Pancreas (tissue), 10 donors: ENCODE measurements around the gene C1QL1. TPM values are rescaled to one million over a fixed set of nuclear protein-coding genes. Genes with fewer than 3 reads are reported as not detected.
A peak's percentile ranks its signal among the peaks of the same experiment; 100 is the strongest.
"Not testable (repeated sequence)": the region's sequence is repeated elsewhere in the genome, so short reads cannot be mapped to it uniquely, and the experiment has no call there.

Experiments used
- ATAC-seq, 4 donors: fragments of 200-7000 bp; cut with Tn5 transposase; one replicate each; pipeline versions ENCODE4 v1.8.0 to v1.9.1; 2020; ENCODE audit warnings: mild to moderate bottlenecking in 4 of 4, moderate library complexity in 4 of 4
- DNase-seq, 6 donors: peaks; one replicate each; pipeline ENCODE4 v3.0.0-alpha.2; 2020
- FAIRE-seq: peaks from 2 replicates; lab custom pipeline; 2012; peaks lifted over from hg19 to GRCh38; lab: Jason Lieb, UNC
- H3K27ac ChIP-seq, 4 donors: fragments of 200-600 bp; sonication (generic); 1 replicate in 3 of 4; 2 replicates in 1 of 4; pipeline versions ENCODE4 v1.5.0 to v1.8.0; 2020
- H3K27me3 ChIP-seq, 4 donors: fragments of 200-600 bp; one replicate each; pipeline ENCODE4 v1.8.0; 2021
- H3K36me3 ChIP-seq, 3 donors: fragments of 200-600 bp; sonication (generic) in 1 of 3; one replicate each; pipeline versions ENCODE4 v1.5.0 to v1.8.0; 2020 to 2021
- H3K4me1 ChIP-seq, 3 donors: fragments of 200-600 bp; one replicate each; pipeline ENCODE4 v1.8.0; 2021
- H3K4me3 ChIP-seq, 4 donors: fragments of 200-600 bp; sonication (generic) in 2 of 4; one replicate each; pipeline versions ENCODE4 v1.5.0 to v1.8.0; 2020 to 2021
- H3K9me3 ChIP-seq, 4 donors: fragments of 200-600 bp; one replicate each; pipeline ENCODE4 v1.8.0; 2021
- WGBS, 2 donors: extraction: QIAGEN DNeasy Blood & Tissue Kit; methylation state at CpG; one replicate each; pipeline ENCODE4 v1.1.7; 2013; 5-methylcytosine and 5-hydroxymethylcytosine counted together
- intact Hi-C, 3 donors: fragments of 100-400 bp; cut with DNase I; formaldehyde crosslinking; loops; one replicate each; pipeline versions ENCODE4 v1.11.1 to v1.14.2; 2022
- polyA plus RNA-seq, 2 donors: library from polyadenylated mRNA; stranded (reverse); fragments of 200-250 nt; gene quantifications; one replicate each; pipeline ENCODE4 v1.2.3, GENCODE V29; 2013
- total RNA-seq, 6 donors: library from RNA; stranded (reverse); fragmentation: NEBNext Ultra II Directional in 4 of 6; extraction: Animal tissue kit (Norgen Biotek cat#: 25700) in 4 of 6; gene quantifications; one replicate each; pipeline versions ENCODE4 v1.2.1 to v1.2.4, GENCODE V29; 2021 to 2023
- TF ChIP-seq, protein P1 (sequence below), 4 donors: fragments of 200-600 bp; sonication (generic) in 3 of 4; IDR thresholded peaks; one replicate each; pipeline versions ENCODE4 v1.5.0 to v1.8.0; 2021; ENCODE audit warnings: antibody characterized with exemption in 4 of 4
- donor health status: healthy with polysubstance abuse.
- donor health status: DM: no; HTN: no; CAD: no; lungs with moderate emphysema.
- donor health status: DM: no; HTN: no; CAD: no.
- donor health status: control.
- donor health status: control.
- donor health status: Bipolar disorder and iron deficiency.
- donor health status: DM: yes; HTN: yes; CAD: no.
- donor health status: DM: no; HTN: no; CAD: no.
- donor health status: DM: no; HTN: no; CAD: no.
- donor health status: DM: yes; HTN: yes; CAD: no.

The C1QL1 gene
- total and polyA plus RNA-seq, 8 donors, result 0.92 to 29.3 (median 3.5) TPM

DNA sequence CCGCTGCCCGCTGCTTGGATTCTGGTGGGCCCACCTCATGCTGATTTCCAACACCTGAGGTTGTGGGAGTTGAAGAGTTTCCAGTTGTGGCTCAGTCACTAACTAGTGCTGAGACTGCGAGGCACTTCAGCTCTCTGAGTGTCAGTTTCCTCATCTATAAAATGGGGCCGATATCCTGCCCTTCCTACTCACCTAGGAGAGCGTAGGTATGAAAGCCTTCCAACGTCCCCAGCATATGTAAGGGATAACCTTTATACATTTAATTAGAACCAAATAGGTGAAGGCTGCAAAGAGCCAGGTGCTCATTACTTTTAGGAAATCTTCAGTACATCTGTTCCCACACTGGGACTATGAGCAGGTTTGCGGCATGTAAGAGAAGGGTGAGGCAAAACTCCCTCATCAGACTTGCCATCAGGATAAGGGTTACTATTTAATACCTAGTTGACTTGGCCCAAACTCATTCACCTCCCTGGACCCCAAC is 19.7 kb downstream of the C1QL1 start:
- DNase-seq, result no peak
- Histone ChIP-seq H3K27me3 (no peaks in the 10 kb centered on the region), H3K9me3 (no peaks in the 10 kb centered on the region), H3K4me3 (peak overlapping the region; percentile 31 to 65 (median 56)), H3K4me1 (peaks cover 0 to 4% (median 4%) of the 10 kb centered on the region in 3 donors), H3K36me3 (no peaks in the 10 kb centered on the region), H3K27ac (no peak overlapping the region)
- peak in 1 of 4 donors; percentile 8 for ATAC-seq
- WGBS, 2 donors, result 59 to 61% methylated on average over 7 of the region's 7 CpGs
- FAIRE-seq, result no peak
- intact Hi-C loops, result no loop called here
- TF ChIP-seq, protein P1, sequence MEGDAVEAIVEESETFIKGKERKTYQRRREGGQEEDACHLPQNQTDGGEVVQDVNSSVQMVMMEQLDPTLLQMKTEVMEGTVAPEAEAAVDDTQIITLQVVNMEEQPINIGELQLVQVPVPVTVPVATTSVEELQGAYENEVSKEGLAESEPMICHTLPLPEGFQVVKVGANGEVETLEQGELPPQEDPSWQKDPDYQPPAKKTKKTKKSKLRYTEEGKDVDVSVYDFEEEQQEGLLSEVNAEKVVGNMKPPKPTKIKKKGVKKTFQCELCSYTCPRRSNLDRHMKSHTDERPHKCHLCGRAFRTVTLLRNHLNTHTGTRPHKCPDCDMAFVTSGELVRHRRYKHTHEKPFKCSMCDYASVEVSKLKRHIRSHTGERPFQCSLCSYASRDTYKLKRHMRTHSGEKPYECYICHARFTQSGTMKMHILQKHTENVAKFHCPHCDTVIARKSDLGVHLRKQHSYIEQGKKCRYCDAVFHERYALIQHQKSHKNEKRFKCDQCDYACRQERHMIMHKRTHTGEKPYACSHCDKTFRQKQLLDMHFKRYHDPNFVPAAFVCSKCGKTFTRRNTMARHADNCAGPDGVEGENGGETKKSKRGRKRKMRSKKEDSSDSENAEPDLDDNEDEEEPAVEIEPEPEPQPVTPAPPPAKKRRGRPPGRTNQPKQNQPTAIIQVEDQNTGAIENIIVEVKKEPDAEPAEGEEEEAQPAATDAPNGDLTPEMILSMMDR (IDR thresholded peaks at IDR 0.05), result no peak

DNA sequence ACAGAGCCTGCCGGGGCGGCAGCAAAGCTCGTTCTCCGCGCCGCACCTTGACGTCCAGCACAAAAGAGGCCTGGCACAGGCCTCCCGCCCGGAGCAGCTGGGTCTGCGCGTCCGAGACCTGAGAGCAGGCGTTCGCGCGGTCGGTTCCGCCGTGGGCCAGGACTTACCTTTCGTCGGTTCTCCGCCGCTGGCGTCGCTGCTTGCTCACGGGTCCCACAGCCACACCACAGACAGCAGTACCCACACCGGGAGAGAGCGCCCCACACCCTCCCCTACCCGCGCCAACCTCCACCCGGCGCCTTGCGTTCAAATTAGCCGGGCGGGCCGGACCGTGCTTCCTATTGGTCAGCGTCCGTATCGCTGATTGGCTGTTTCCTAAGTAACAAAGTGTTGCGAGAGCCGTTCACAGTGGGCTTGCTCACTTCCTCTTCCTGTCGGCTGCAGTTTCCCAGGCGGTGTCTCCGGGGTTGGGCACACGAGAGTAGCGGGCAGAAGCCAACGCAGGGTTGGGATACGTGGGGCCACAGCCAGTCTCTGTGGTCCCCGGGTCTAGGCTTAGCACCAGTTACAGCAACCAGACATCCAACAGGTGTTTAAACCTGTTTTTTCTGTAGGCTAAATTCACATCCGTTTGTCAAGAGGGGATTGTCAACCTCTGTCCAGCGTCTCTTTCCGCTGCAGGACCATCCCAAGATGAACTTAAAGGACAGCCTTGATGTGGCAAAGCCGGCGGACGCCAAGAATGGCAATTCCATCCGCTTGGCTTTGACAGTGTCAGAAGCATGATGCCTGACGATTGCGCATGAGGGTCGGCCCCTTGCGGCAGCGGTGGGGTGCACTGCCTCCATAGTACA is 20.4 kb downstream of the C1QL1 start, which contains the start of gene KIF18B:
KIF18B (minus strand) TSS at position 313 of the 854 bp plus-strand sequence. CDS start 11,429 bp downstream, outside the sequence.
- peak; percentile 100 for ATAC-seq
- intact Hi-C loops, result no loop called here
- TF ChIP-seq, protein P1 (IDR thresholded peaks at IDR 0.05), result no peak
- H3K4me3 ChIP-seq, result peak within 1 kb of the TSS; percentile 31 to 65 (median 56)
- H3K4me1 ChIP-seq, result peaks cover 0 to 4% (median 4%) of the 10 kb centered on the region in 3 donors
- H3K9me3 ChIP-seq, result no peaks in the 10 kb centered on the region
- WGBS, 2 donors, result 1 to 2% methylated on average over 62 of the region's 62 CpGs
- H3K27ac ChIP-seq, result peak within 1 kb of the TSS in 3 of 4 donors; percentile 33 to 62 (median 61)
- FAIRE-seq, result no peak
- no peaks in the 10 kb centered on the region for H3K27me3 ChIP-seq
- no peaks in the 10 kb centered on the region for H3K36me3 ChIP-seq
- DNase-seq, result peak; percentile 83 to 93 (median 86)

GRCh38 chr17:44945652-44946051 is 22.5 kb downstream of the C1QL1 start:
- WGBS, 2 donors, result 94 to 96% methylated on average over 9 of the region's 10 CpGs
- H3K27ac ChIP-seq, ATAC-seq, intact Hi-C loops, H3K36me3 ChIP-seq, H3K27me3 ChIP-seq, H3K9me3 ChIP-seq, H3K4me3 ChIP-seq, H3K4me1 ChIP-seq, FAIRE-seq: not testable (repeated sequence)
- DNase-seq, result peak in 1 of 6 donors; percentile 3

GRCh38 chr17:44942456-44942855 is 25.6 kb downstream of the C1QL1 start:
- Histone ChIP-seq H3K27me3 (no peaks in the 10 kb centered on the region), H3K27ac (no peak overlapping the region), H3K36me3 (no peaks in the 10 kb centered on the region), H3K4me1 (peaks cover 0 to 4% (median 0%) of the 10 kb centered on the region in 3 donors), H3K4me3 (no peak overlapping the region), H3K9me3 (no peaks in the 10 kb centered on the region)
- 79 to 87% methylated on average over 4 of the region's 4 CpGs for WGBS, 2 donors
- intact Hi-C loops, result no loop called here
- no peak for ATAC-seq
- peak in 1 of 6 donors; percentile 10 for DNase-seq
- no peak for FAIRE-seq
- TF ChIP-seq, protein P1 (IDR thresholded peaks at IDR 0.05), result no peak

DNA sequence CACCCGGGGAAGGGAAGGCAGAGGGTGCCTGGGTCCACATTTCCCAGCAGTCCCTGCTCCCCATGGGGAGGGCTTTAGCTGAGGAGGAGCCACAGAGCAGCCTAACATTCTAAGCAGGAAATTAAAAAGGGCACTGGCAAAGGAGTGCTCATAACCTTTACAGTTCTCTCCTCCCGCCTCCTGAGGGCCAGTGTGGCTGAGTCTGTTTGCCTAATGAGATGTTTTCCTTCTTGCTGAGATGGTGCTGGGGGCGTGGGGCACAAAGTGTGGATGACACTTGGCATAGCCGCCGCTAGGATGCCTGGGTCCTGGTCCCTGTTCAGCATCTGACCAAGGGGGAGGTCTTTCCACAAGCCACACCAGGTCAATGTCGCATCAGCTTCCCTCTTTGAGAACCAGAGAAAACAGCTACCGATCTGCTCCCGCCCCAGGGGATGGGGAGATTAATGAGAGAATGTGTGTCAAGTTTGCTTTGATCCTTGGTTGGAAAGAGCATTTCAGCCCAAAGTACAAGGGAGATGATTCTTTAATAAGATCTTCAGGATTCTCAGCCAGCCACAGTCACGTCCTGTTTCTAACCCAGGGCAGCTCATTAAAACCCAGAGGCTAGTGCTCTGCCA is 26.3 kb downstream of the C1QL1 start:
- intact Hi-C loops, result no loop called here
- peak in 1 of 4 donors; percentile 20 for ATAC-seq
- H3K27me3 ChIP-seq, result no peaks in the 10 kb centered on the region
- 73 to 81% methylated on average over 9 of the region's 9 CpGs for WGBS, 2 donors
- H3K4me3 ChIP-seq, result no peak overlapping the region
- H3K9me3 ChIP-seq, result no peaks in the 10 kb centered on the region
- TF ChIP-seq, protein P1 (IDR thresholded peaks at IDR 0.05), result no peak
- peak in 1 of 6 donors; percentile 39 for DNase-seq
- FAIRE-seq, result no peak
- no peaks in the 10 kb centered on the region for H3K4me1 ChIP-seq
- H3K27ac ChIP-seq, result no peak overlapping the region
- no peaks in the 10 kb centered on the region for H3K36me3 ChIP-seq
